Measurements from ENCODE around the gene PCDHB6.
"Not testable (repeated sequence)": the region's sequence is repeated elsewhere in the genome, so short reads cannot be mapped to it uniquely, and the experiment has no call there.

PCDHB6 gene

DNA sequence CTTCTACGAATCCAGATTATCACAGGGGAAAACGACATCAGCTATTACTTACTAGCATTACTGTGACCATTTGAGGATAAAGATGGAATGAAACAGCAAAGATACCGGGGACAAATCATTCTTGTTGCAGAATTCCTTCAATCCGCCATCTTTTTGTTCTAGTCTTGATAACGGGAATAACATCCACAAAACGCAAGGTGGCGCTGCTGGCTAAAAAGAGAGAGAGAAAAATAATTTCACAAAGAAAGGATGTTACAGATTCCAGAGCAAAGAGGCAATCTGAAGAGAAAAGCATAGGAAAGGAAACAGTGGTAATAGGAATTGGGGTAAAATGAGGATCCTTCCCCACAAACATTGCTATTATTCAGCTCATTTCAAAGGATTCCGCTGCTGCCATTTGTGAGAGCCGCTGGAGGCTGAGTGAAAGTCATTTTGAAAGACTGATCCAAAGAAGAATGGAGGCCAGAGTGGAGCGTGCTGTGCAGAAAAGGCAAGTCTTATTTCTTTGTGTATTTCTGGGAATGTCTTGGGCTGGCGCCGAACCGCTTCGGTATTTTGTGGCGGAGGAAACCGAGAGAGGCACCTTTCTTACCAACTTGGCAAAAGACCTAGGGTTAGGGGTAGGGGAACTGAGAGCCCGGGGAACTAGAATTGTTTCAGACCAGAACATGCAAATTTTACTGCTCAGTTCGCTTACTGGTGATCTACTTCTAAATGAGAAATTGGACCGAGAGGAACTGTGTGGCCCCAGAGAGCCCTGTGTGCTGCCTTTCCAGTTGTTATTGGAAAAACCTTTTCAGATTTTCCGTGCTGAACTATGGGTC, 22.7 kb downstream of the PCDHB6 start, which contains the start of gene PCDHB7:
Gene PCDHB7, plus strand, starts transcription at position 264 of the 824 bp plus-strand sequence. Its CDS starts 192 bp downstream, at position 456.
- DNase-seq, result no peak

DNA sequence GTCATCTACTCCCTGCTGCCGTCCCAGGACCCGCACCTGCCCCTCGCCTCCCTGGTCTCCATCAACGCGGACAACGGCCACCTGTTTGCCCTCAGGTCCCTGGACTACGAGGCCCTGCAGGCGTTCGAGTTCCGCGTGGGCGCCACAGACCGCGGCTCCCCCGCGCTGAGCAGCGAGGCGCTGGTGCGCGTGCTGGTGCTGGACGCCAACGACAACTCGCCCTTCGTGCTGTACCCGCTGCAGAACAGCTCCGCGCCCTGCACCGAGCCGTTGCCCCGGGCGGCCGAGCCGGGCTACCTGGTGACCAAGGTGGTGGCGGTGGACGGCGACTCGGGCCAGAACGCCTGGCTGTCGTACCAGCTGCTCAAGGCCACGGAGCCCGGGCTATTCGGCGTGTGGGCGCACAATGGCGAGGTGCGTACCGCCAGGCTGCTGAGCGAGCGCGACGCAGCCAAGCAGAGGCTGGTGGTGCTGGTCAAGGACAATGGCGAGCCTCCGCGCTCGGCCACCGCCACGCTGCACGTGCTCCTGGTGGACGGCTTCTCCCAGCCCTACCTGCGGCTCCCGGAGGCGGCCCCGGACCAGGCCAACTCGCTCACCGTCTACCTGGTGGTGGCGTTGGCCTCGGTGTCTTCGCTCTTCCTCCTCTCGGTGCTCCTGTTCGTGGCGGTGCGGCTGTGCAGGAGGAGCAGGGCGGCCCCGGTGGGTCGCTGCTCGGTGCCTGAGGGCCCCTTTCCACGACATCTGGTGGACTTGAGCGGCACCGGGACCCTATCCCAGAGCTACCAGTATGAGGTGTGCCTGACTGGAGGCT, 24.6 kb downstream of the PCDHB6 start:
- DNase-seq, result not testable (repeated sequence)

DNA sequence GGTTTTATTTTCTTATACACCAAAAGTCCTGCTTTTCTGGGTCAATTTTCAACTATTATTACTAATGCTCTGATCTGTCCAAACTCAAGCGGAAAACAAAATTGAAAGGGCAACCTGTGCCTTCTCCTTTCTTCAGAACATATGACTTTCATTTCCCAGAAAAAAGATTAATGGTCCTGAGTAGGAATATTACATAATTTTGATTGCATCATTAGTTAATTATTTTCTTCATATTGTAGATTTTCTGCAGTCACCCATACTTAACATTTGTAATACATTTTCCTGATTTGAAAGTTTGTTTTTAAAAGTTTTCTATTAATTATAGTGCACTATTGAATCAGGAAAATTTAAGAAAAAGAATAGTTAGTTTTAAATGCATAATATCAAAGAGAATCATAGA, 26.1 kb downstream of the PCDHB6 start:
- no peak for DNase-seq

DNA sequence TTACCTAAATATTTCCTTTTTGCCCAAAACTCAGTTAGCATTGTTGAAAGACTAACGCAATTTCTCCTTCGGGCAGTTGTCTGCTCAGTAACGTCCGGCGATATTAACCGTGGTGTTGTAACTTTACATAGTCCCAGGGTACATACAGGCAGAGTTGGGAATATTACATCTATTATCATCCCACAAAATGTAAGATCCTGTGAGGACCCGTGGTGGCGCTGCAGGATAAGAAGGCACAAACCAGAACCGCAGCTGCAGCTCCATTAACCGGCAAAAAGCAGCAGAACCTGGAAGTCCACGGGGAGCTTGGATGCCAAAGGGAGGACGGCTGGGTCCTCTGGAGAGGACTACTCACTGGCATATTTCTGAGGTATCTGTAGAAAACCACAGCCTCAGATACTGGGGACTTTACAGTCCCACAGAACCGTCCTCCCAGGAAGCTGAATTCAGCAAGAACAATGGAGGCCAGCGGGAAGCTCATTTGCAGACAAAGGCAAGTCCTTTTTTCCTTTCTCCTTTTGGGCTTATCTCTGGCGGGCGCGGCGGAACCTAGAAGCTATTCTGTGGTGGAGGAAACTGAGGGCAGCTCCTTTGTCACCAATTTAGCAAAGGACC, 27.8 kb downstream of the PCDHB6 start, which contains the start of gene PCDHB8:
Gene PCDHB8, plus strand, starts transcription at position 214 of the 615 bp plus-strand sequence. Its CDS starts 245 bp downstream, at position 459.
- not testable (repeated sequence) for DNase-seq

DNA sequence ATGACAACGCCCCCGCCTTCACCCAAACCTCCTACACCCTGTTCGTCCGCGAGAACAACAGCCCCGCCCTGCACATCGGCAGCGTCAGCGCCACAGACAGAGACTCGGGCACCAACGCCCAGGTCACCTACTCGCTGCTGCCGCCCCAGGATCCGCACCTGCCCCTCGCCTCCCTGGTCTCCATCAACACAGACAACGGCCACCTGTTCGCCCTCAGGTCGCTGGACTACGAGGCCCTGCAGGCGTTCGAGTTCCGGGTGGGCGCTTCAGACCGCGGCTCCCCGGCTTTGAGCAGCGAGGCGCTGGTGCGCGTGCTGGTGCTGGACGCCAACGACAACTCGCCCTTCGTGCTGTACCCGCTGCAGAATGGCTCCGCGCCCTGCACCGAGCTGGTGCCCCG, 29.5 kb downstream of the PCDHB6 start:
- DNase-seq, result not testable (repeated sequence)

DNA sequence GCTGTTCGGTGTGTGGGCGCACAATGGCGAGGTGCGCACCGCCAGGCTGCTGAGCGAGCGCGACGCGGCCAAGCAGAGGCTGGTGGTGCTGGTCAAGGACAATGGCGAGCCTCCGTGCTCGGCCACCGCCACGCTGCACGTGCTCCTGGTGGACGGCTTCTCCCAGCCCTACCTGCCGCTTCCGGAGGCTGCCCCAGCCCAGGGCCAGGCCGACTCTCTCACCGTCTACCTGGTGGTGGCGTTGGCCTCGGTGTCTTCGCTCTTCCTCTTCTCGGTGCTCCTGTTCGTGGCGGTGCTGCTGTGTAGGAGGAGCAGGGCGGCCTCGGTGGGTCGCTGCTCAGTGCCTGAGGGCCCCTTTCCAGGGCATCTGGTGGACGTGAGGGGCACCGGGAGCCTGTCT, 30.0 kb downstream of the PCDHB6 start:
- DNase-seq, result not testable (repeated sequence)

DNA sequence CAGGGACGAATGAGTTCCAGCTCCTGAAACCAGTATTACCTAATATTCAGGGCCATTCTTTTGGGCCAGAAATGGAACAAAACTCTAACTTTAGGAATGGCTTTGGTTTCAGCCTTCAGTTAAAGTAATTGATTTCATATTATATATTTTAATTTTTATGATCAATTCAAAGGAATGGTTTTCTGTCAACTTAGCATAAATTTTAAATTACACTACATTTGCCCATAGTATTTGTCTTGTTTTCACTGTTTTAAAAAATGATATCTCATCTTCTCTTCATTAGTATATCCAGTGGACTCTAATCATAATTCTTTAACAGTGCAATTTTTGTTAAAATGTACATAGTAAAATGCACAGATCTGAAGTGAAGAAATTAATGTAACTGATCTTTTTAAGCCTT, 30.5 kb downstream of the PCDHB6 start:
- DNase-seq, result no peak

DNA sequence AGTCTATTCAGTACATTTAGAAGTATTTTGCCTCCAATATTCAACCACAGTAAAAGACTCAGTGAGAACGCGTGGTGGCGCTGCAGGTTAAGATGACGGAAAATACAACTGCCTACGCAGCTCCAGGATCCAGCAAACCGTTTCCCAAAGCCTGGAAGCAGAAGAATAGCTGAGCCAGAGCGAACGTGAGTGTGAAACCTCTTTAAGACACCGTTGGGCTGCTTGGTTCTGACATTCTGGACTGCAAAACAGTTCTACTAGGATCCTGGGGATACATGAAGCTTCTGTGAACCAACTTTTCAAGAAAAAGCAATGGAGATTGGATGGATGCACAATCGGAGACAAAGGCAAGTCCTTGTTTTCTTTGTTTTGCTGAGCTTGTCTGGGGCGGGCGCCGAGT, 32.4 kb downstream of the PCDHB6 start, which contains the start of gene PCDHB16:
Gene PCDHB16, plus strand, starts transcription at position 140 of the 400 bp plus-strand sequence. Its CDS starts 173 bp downstream, at position 313.
- DNase-seq, result no peak

DNA sequence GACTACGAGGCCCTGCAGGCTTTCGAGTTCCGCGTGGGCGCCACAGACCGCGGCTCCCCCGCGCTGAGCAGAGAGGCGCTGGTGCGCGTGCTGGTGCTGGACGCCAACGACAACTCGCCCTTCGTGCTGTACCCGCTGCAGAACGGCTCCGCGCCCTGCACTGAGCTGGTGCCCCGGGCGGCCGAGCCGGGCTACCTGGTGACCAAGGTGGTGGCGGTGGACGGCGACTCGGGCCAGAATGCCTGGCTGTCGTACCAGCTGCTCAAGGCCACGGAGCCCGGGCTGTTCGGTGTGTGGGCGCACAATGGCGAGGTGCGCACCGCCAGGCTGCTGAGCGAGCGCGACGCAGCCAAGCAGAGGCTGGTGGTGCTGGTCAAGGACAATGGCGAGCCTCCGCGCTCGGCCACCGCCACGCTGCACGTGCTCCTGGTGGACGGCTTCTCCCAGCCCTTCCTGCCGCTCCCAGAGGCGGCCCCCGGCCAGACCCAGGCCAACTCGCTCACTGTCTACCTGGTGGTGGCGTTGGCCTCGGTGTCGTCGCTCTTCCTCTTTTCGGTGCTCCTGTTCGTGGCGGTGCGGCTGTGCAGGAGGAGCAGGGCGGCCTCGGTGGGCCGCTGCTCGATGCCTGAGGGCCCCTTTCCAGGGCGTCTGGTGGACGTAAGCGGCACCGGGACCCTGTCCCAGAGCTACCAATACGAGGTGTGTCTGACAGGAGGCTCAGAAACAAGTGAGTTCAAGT, 34.4 kb downstream of the PCDHB6 start:
- not testable (repeated sequence) for DNase-seq

DNA sequence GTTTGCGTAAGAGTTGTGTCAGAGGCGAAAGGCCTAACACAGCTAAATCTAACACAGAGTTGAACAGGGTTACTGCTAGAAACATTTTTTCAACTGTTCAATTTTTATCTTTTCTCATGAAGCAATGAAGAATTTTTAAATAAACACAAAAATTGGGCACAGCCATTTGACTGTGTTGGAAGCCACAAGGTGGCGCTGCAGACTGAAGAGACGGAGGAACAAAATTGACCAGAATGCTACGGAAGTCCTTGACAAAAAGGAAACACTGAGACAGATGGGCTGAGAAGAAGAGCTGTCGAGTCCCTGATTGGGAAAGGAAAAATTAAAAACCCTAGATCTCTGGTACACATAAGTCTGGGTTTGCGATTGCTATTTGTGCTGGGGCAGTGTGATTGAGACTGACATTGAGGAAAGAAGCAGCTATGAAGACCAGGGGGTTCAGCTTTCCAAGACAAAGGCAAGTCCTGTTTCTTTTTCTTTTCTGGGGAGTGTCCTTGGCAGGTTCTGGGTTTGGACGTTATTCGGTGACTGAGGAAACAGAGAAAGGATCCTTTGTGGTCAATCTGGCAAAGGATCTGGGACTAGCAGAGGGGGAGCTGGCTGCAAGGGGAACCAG, 37.1 kb downstream of the PCDHB6 start, which contains the start of gene PCDHB9:
Gene PCDHB9, plus strand, starts transcription at position 265 of the 616 bp plus-strand sequence. Its CDS starts 158 bp downstream, at position 423.
- no peak for DNase-seq

DNA sequence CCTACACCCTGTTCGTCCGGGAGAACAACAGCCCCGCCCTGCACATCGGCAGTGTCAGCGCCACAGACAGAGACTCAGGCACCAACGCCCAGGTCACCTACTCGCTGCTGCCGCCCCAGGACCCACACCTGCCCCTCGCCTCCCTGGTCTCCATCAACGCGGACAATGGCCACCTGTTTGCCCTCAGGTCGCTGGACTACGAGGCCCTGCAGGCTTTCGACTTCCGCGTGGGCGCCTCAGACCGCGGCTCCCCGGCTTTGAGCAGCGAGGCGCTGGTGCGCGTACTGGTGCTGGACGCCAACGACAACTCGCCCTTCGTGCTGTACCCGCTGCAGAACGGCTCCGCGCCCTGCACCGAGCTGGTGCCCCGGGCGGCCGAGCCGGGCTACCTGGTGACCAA, 38.8 kb downstream of the PCDHB6 start:
- not testable (repeated sequence) for DNase-seq

DNA sequence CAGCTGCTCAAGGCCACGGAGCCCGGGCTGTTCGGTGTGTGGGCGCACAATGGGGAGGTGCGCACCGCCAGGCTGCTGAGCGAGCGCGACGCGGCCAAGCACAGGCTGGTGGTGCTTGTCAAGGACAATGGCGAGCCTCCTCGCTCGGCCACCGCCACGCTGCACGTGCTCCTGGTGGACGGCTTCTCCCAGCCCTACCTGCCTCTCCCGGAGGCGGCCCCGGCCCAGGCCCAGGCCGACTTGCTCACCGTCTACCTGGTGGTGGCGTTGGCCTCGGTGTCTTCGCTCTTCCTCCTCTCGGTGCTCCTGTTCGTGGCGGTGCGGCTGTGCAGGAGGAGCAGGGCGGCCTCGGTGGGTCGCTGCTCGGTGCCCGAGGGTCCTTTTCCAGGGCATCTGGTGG, 39.3 kb downstream of the PCDHB6 start:
- not testable (repeated sequence) for DNase-seq

DNA sequence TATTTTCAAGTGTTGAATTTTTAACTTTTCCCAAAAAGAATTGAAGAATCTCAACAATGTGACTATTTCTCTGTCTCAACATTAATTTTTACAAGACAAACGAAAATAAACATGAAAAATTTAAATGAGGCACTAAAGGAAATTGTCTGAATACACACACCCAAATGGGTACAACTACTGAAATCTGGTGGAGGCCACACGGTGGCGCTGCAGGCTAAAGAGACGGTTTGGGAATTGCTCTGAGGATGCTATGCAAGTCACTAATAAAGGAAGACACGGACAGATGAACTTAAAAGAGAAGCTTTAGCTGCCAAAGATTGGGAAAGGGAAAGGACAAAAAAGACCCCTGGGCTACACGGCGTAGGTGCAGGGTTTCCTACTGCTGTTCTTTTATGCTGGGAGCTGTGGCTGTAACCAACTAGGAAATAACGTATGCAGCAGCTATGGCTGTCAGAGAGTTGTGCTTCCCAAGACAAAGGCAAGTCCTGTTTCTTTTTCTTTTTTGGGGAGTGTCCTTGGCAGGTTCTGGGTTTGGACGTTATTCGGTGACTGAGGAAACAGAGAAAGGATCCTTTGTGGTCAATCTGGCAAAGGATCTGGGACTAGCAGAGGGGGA, 42.4 kb downstream of the PCDHB6 start, which contains the start of gene PCDHB10:
Gene PCDHB10, plus strand, starts transcription at position 244 of the 616 bp plus-strand sequence. Its CDS starts 200 bp downstream, at position 444.
- no peak for DNase-seq

DNA sequence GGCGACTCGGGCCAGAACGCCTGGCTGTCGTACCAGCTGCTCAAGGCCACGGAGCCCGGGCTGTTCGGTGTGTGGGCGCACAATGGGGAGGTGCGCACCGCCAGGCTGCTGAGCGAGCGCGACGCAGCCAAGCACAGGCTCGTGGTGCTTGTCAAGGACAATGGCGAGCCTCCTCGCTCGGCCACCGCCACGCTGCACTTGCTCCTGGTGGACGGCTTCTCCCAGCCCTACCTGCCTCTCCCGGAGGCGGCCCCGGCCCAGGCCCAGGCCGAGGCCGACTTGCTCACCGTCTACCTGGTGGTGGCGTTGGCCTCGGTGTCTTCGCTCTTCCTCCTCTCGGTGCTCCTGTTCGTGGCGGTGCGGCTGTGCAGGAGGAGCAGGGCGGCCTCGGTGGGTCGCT, 44.5 kb downstream of the PCDHB6 start:
- DNase-seq, result not testable (repeated sequence)

DNA sequence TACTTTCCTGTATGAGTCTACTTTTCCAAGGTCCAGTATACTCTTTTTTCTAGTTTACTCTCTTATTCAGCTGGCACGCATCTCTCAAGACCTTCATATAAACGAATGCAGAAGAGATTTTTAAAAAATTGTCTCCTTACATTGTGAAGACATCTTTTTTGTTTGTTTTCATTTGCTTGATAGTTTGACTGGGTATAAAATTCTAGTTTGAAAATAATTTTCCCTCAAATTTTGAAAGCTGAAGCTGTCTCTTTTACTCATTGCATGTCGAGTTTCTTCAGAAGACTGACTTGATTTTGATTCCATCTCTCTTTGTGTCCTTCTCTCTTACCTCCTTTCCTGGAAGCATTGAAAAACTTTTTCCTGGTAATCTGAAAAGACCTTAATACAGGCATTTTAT, 46.5 kb downstream of the PCDHB6 start:
- no peak for DNase-seq

DNA sequence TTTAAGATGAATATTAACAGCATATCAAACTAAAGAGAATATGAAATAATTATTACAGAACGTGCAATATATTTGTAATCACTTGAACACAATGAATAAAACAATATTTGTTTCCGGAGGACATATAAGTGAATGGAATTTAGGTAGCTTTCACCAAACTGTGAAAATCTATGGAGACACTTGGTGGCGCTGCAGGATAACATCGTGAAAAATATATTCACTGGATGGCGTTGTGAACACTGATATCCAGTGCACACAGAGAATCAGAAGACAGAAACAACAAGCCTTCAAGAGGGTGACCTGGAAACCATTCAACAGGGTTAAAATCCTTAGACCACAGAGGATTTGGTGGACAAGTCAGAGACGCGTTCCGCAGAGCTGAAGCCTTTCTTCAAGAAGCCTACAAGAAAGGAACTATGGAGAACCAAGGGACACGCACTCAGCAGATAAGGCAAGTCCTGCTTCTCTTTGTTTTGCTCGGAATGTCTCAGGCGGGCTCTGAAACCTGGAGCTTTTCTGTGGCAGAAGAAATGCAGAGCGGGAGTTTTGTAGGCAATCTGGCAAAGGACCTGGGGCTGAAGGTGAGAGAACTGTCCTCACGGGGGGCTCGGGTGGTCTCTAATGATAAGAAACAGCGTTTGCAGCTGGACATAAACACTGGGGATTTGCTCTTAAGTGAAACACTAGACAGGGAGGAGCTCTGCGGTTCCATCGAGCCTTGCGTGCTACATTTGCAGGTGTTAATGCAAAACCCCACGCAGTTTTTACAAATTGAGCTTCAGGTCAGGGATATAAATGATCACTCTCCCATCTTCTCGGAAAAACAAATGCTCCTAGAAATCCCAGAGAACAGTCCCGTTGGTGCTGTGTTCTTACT, 49.7 kb downstream of the PCDHB6 start, which contains the start of gene PCDHB11:
Gene PCDHB11, plus strand, starts transcription at position 269 of the 877 bp plus-strand sequence. Its CDS starts 148 bp downstream, at position 417.
- no peak for DNase-seq

DNA sequence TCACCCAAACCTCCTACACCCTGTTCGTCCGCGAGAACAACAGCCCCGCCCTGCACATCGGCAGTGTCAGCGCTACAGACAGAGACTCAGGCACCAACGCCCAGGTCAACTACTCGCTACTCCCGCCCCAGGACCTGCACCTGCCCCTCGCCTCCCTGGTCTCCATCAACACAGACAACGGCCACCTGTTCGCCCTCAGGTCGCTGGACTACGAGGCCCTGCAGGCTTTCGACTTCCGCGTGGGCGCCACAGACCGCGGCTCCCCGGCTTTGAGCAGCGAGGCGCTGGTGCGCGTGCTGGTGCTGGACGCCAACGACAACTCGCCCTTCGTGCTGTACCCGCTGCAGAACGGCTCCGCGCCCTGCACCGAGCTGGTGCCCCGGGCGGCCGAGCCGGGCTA, 51.3 kb downstream of the PCDHB6 start:
- DNase-seq, result not testable (repeated sequence)

DNA sequence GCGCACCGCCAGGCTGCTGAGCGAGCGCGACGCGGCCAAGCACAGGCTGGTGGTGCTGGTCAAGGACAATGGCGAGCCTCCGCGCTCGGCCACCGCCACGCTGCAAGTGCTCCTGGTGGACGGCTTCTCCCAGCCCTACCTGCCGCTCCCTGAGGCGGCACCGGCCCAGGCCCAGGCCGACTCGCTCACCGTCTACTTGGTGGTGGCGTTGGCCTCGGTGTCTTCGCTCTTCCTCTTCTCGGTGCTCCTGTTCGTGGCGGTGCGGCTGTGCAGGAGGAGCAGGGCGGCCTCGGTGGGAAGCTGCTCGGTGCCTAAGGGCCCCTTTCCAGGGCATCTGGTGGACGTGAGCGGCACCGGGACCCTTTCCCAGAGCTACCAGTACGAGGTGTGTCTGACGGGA, 51.8 kb downstream of the PCDHB6 start:
- not testable (repeated sequence) for DNase-seq

Data from activated CD4-positive, CD25-positive, alpha-beta regulatory T cell treated with anti-CD3 and anti-CD28 coated beads, Interleukin-2, amount 50 U/mL, for 72 hours (primary cell).